Activated CD8-positive, alpha-beta memory T cell treated with anti-CD3 and anti-CD28 coated beads, Interleukin-2, amount 50 U/mL, for 24 hours (primary cell): ENCODE measurements around the gene CAB39L.

Experiments
- DNase-seq: peaks from one replicate; pipeline ENCODE4 v3.0.0-alpha.2; 2020; ENCODE audit errors: extremely low read depth

CAB39L gene

GRCh38 chr13:49288458-49288857 lies 155.4 kb downstream of the CAB39L start:
- no peak for DNase-seq

- no peak for DNase-seq
Observed at GRCh38 chr13:49287995-49288394, 155.9 kb downstream of the CAB39L start.

- DNase-seq = no peak
Observed at GRCh38 chr13:49279885-49280284, 164.0 kb downstream of the CAB39L start.

GRCh38 chr13:49279112-49279511 lies 164.8 kb downstream of the CAB39L start:
- DNase-seq = no peak

- DNase-seq = no peak
Observed at GRCh38 chr13:49278211-49278610, 165.7 kb downstream of the CAB39L start.

GRCh38 chr13:49272296-49272695 lies 171.6 kb downstream of the CAB39L start:
- DNase-seq = no peak

- DNase-seq = no peak
Observed at GRCh38 chr13:49271264-49271663, 172.6 kb downstream of the CAB39L start.

GRCh38 chr13:49265822-49266221 lies 178.0 kb downstream of the CAB39L start:
- DNase-seq = no peak

- no peak for DNase-seq
Observed at GRCh38 chr13:49262634-49263033, 181.2 kb downstream of the CAB39L start.

- DNase-seq = no peak
Observed at GRCh38 chr13:49259586-49259985, 184.3 kb downstream of the CAB39L start.
